ENCODE data around the gene PAX7.

Gene PAX7

GRCh38 chr1:18721776-18722175 is 91.1 kb downstream of the PAX7 start:
- TF ChIP-seq TEAD4 (IDR thresholded peaks at IDR 0.05): no peak
- TF ChIP-seq TCF12 (IDR thresholded peaks at IDR 0.05; ENCODE audit: low read depth): no peak

GRCh38 chr1:18722270-18722669 is 91.6 kb downstream of the PAX7 start:
- TF ChIP-seq CREB1 (IDR thresholded peaks at IDR 0.05; ENCODE audit: low read depth): no peak
- TF ChIP-seq FOXM1 (IDR thresholded peaks at IDR 0.05; ENCODE audit: borderline replicate concordance, low read depth): no peak
- TF ChIP-seq NFIC (IDR thresholded peaks at IDR 0.05): no peak
- no peak for TF ChIP-seq CEBPB (IDR thresholded peaks at IDR 0.05)
- TF ChIP-seq ZBTB7A (IDR thresholded peaks at IDR 0.05; ENCODE audit: low read depth): no peak
- TF ChIP-seq REST (IDR thresholded peaks at IDR 0.05; ENCODE audit: low read depth): no peak
- no peak for TF ChIP-seq YY1 (IDR thresholded peaks at IDR 0.05; ENCODE audit: low read depth)
- TF ChIP-seq TCF12 (IDR thresholded peaks at IDR 0.05; ENCODE audit: low read depth): no peak
- TF ChIP-seq EP300 (IDR thresholded peaks at IDR 0.05; ENCODE audit: borderline replicate concordance): no peak
- TF ChIP-seq TAF1 (IDR thresholded peaks at IDR 0.05; ENCODE audit: low read depth): no peak
- no peak for TF ChIP-seq EGR1 (IDR thresholded peaks at IDR 0.05)
- TF ChIP-seq MAX (IDR thresholded peaks at IDR 0.05): no peak

DNA sequence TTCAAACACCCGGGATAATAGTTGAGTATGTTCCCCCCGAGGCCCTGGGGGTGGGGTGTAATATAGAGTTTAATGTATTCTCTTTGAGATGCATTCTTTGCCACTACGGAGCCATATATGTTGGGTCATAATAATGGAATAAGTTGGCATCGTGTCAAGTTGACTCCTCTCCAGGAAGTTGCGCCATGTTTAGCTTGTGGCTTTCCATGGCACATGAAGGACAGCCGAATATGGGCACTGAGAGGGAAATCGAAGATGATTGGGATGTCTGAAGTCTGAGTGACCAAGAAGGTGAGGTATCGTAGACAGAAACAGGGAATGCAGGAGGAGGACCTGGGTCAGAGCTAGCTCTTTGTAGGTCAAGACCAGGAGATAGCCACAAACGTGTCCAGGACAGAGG is 92.6 kb downstream of the PAX7 start:
- TF ChIP-seq NFIC (IDR thresholded peaks at IDR 0.05): no peak
- TF ChIP-seq CEBPB (IDR thresholded peaks at IDR 0.05): no peak
- no peak for TF ChIP-seq YY1 (IDR thresholded peaks at IDR 0.05; ENCODE audit: low read depth)
- no peak for TF ChIP-seq ZBTB7A (IDR thresholded peaks at IDR 0.05; ENCODE audit: low read depth)

DNA sequence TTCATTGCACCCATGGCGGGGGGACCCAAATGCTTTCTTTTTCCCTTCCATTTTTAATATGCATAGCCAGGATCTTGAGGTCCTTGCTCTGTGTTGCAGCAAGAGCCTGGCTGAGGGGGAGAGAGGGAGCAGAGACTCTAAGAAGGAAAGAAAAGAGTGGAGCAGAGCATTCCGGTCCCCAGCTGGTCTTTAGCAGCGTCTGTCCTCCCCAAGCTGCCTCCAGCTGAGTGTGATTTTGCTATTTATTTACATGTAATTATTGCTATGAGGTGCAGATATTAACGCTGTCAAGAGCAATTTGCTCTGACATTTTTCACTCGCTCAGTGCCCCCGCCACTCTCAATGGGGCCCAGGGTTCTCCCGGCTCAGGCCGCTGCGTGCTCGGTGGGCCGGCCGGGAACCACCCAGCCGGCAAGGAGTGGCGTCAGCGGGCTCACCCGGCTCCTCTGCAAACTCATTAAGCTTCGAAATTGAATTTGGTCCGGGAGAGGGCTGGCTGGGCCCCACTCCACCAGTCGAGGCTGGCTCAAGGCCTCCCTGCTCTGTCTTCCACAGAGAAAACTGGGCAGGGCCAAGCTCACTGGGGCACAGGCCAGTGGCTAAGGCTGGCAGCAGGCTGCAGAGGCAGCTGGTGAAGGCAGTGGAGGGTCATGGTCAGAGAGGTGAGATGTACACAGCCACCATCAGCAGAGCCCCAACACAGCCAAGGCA is 93.2 kb downstream of the PAX7 start:
- TF ChIP-seq USF1 (IDR thresholded peaks at IDR 0.05) (no peak), TEAD4 (IDR thresholded peaks at IDR 0.05) (no peak), ZBTB7A (IDR thresholded peaks at IDR 0.05; ENCODE audit: low read depth) (no peak), EP300 (IDR thresholded peaks at IDR 0.05; ENCODE audit: borderline replicate concordance) (no peak), YY1 (IDR thresholded peaks at IDR 0.05; ENCODE audit: low read depth) (no peak), EGR1 (IDR thresholded peaks at IDR 0.05) (no peak), TCF12 (IDR thresholded peaks at IDR 0.05; ENCODE audit: low read depth) (no peak), FOXM1 (IDR thresholded peaks at IDR 0.05; ENCODE audit: borderline replicate concordance, low read depth) (no peak), TAF1 (IDR thresholded peaks at IDR 0.05; ENCODE audit: low read depth) (no peak), CREB1 (IDR thresholded peaks at IDR 0.05; ENCODE audit: low read depth) (no peak), REST (IDR thresholded peaks at IDR 0.05; ENCODE audit: low read depth) (no peak), RAD21 (IDR thresholded peaks at IDR 0.05; ENCODE audit: low read depth) (no peak), NFIC (IDR thresholded peaks at IDR 0.05) (no peak), MAX (IDR thresholded peaks at IDR 0.05) (no peak), CEBPB (IDR thresholded peaks at IDR 0.05) (no peak)

DNA sequence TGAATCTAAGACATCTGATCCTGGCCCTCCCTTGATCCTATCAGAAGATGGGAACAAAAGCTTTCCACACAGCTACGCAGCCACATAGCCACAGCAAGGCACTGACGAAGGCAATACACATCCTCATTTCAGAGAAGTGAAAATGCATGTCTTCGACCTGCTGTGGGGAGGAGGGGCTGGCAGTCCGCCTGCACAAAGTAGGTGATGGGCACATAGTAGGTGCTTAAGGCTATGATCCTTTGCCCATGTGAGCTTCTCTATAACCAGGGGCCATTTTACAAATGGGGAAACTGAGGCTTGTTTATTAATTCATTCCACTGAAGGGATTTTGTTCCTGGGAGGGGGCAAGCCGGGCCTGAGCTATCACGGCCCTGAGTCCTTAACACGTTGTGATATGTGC is 94.2 kb downstream of the PAX7 start:
- TF ChIP-seq RAD21 (IDR thresholded peaks at IDR 0.05; ENCODE audit: low read depth): no peak
- no peak for TF ChIP-seq REST (IDR thresholded peaks at IDR 0.05; ENCODE audit: low read depth)
- no peak for TF ChIP-seq TEAD4 (IDR thresholded peaks at IDR 0.05)
- no peak for TF ChIP-seq TCF12 (IDR thresholded peaks at IDR 0.05; ENCODE audit: low read depth)
- no peak for TF ChIP-seq EP300 (IDR thresholded peaks at IDR 0.05; ENCODE audit: borderline replicate concordance)
- no peak for TF ChIP-seq FOXM1 (IDR thresholded peaks at IDR 0.05; ENCODE audit: borderline replicate concordance, low read depth)
- TF ChIP-seq ZBTB7A (IDR thresholded peaks at IDR 0.05; ENCODE audit: low read depth): no peak
- TF ChIP-seq USF1 (IDR thresholded peaks at IDR 0.05): no peak
- TF ChIP-seq MAX (IDR thresholded peaks at IDR 0.05): no peak
- TF ChIP-seq TAF1 (IDR thresholded peaks at IDR 0.05; ENCODE audit: low read depth): no peak
- TF ChIP-seq YY1 (IDR thresholded peaks at IDR 0.05; ENCODE audit: low read depth): no peak
- no peak for TF ChIP-seq EGR1 (IDR thresholded peaks at IDR 0.05)
- TF ChIP-seq NFIC (IDR thresholded peaks at IDR 0.05): no peak
